Common myeloid progenitor, CD34-positive (primary cell): ENCODE results near the gene IGFLR1.
A peak's percentile ranks its signal among the peaks of the same experiment; 100 is the strongest.

Source experiments
- CTCF ChIA-PET: fragments of 350-600 bp; sonication (Branson Sonifier 250); formaldehyde crosslinking; loops from one replicate; lab custom pipeline; 2021; ENCODE audit warnings: antibody characterized with exemption; lab: Charles Lee
- POLR2A ChIA-PET: fragments of 350-600 bp; sonication (Branson Sonifier 250); formaldehyde crosslinking; loops from one replicate; lab custom pipeline; 2021; ENCODE audit warnings: antibody characterized with exemption; lab: Charles Lee
- DNase-seq, 3 donors: peaks; one replicate each; pipeline versions ENCODE4 v3.0.0 to v3.0.0-alpha.2; 2013
- H3K27ac ChIP-seq, 2 experiments: 1 replicate in 1 of 2; 2 replicates in 1 of 2; pipeline ENCODE4 v1.7.0; 2013; ENCODE audit warnings: inconsistent platforms in 2 of 2, low read length in 2 of 2, mild to moderate bottlenecking in 2 of 2, low read depth in 1 of 2, moderate library complexity in 1 of 2; ENCODE audit not compliant: severe bottlenecking in 2 of 2, insufficient read depth in 1 of 2, poor library complexity in 1 of 2
- H3K27me3 ChIP-seq, 5 experiments: replicated peaks in 2 of 5; 1 replicate in 3 of 5; 2 replicates in 2 of 5; pipeline versions ENCODE4 v1.6.1 to v1.7.0; 2013; ENCODE audit warnings: low read length in 4 of 5, mild to moderate bottlenecking in 2 of 5, moderate library complexity in 2 of 5, inconsistent platforms in 1 of 5; ENCODE audit not compliant: insufficient read depth in 5 of 5, control insufficient read depth in 4 of 5
- H3K36me3 ChIP-seq, 4 experiments: 1 replicate in 2 of 4; 2 replicates in 2 of 4; pipeline versions ENCODE4 v1.6.1 to v1.7.0; 2013; ENCODE audit warnings: low read length in 3 of 4, control low read depth in 1 of 4, mild to moderate bottlenecking in 1 of 4; ENCODE audit not compliant: control insufficient read depth in 4 of 4, insufficient read depth in 4 of 4
- H3K4me1 ChIP-seq, 4 experiments: 1 replicate in 3 of 4; 2 replicates in 1 of 4; pipeline versions ENCODE4 v1.6.1 to v1.7.1; 2013; ENCODE audit warnings: low read length in 3 of 4, mild to moderate bottlenecking in 3 of 4, control low read depth in 1 of 4, inconsistent platforms in 1 of 4, moderate library complexity in 1 of 4; ENCODE audit not compliant: control insufficient read depth in 4 of 4, insufficient read depth in 4 of 4; ENCODE audit errors: control extremely low read depth in 1 of 4
- H3K4me3 ChIP-seq, 7 experiments: 1 replicate in 4 of 7; 2 replicates in 3 of 7; pipeline versions ENCODE4 v1.5.1 to v1.7.0; 2013; ENCODE audit warnings: mild to moderate bottlenecking in 7 of 7, low read length in 6 of 7, moderate library complexity in 6 of 7, inconsistent platforms in 2 of 7, low read depth in 2 of 7, control low read depth in 1 of 7; ENCODE audit not compliant: insufficient read depth in 4 of 7, control insufficient read depth in 1 of 7; ENCODE audit errors: extremely low read depth in 1 of 7
- H3K9me3 ChIP-seq, 5 experiments: 1 replicate in 4 of 5; 2 replicates in 1 of 5; pipeline versions ENCODE4 v1.6.1 to v1.7.1; 2013; ENCODE audit warnings: low read length in 4 of 5, mild to moderate bottlenecking in 2 of 5, inconsistent platforms in 1 of 5, low read depth in 1 of 5, moderate library complexity in 1 of 5; ENCODE audit not compliant: control insufficient read depth in 4 of 5, insufficient read depth in 2 of 5; ENCODE audit errors: control extremely low read depth in 1 of 5
- WGBS: methylation state at CpG from one replicate; pipeline ENCODE4 v1.1.5; 2013; ENCODE audit not compliant: insufficient coverage; 5-methylcytosine and 5-hydroxymethylcytosine counted together

The IGFLR1 gene

GRCh38 chr19:35713904-35714495 is 28.3 kb downstream of the IGFLR1 start:
- H3K9me3 ChIP-seq: no peaks in the 10 kb centered on the region
- 81% methylated on average over 8 of the region's 12 CpGs for WGBS
- H3K27me3 ChIP-seq: no peaks in the 10 kb centered on the region
- POLR2A ChIA-PET: no interaction called here
- H3K27ac ChIP-seq: no peak overlapping the region
- peak; percentile 47 to 51 (median 51) for DNase-seq
- H3K4me1 ChIP-seq: peaks cover 0 to 37% (median 28%) of the 10 kb centered on the region in 4 experiments
- H3K4me3 ChIP-seq: no peak overlapping the region
- CTCF ChIA-PET: interaction anchor here (0.5 to 5.4 kb wide), 6 partner anchors 11 to 699 kb away, joined by 3 to 43 read pairs (median 4); partner anchors contain the start of genes PSENEN and U2AF1L4
- H3K36me3 ChIP-seq: no peaks in the 10 kb centered on the region

- Histone ChIP-seq H3K4me1 (peaks cover 0 to 32% (median 23%) of the 10 kb centered on the region in 4 experiments), H3K36me3 (no peaks in the 10 kb centered on the region), H3K27me3 (no peaks in the 10 kb centered on the region), H3K4me3 (no peak overlapping the region), H3K27ac (no peak overlapping the region), H3K9me3 (no peaks in the 10 kb centered on the region)
- 85% methylated on average over 1 of the region's 2 CpGs for WGBS
- CTCF ChIA-PET: interaction anchor here (1.1 to 5.4 kb wide), 4 partner anchors 11 to 27 kb away, joined by 3 to 43 read pairs (median 7); no protein-coding TSS in a partner anchor
- DNase-seq: no peak
- POLR2A ChIA-PET: no interaction called here
These were observed 28.8 kb downstream of the IGFLR1 start for GRCh38 chr19:35713506-35713850.

GRCh38 chr19:35712567-35713505 is 29.4 kb downstream of the IGFLR1 start:
- Histone ChIP-seq H3K27ac (no peak overlapping the region), H3K36me3 (no peaks in the 10 kb centered on the region), H3K27me3 (no peaks in the 10 kb centered on the region), H3K4me1 (peaks cover 0 to 31% (median 21%) of the 10 kb centered on the region in 4 experiments), H3K9me3 (no peaks in the 10 kb centered on the region), H3K4me3 (no peak overlapping the region)
- POLR2A ChIA-PET: no interaction called here
- DNase-seq: no peak
- WGBS: 97% methylated on average over 6 of the region's 11 CpGs
- CTCF ChIA-PET: interaction anchor here (1.6 to 5.4 kb wide), 3 partner anchors 10 to 26 kb away, joined by 4 to 43 read pairs (median 10); no protein-coding TSS in a partner anchor

- no peaks in the 10 kb centered on the region for H3K36me3 ChIP-seq
- H3K4me1 ChIP-seq: peaks cover 0 to 19% (median 12%) of the 10 kb centered on the region in 4 experiments
- CTCF ChIA-PET: interaction anchor here (0.6 to 5.4 kb wide), 5 partner anchors 8 to 108 kb away, joined by 3 to 43 read pairs (median 4); no protein-coding TSS in a partner anchor
- H3K27me3 ChIP-seq: no peaks in the 10 kb centered on the region
- H3K9me3 ChIP-seq: no peaks in the 10 kb centered on the region
- H3K4me3 ChIP-seq: no peak overlapping the region
- WGBS: 75% methylated on average over 6 of the region's 13 CpGs
- no peak overlapping the region for H3K27ac ChIP-seq
- DNase-seq: no peak
- POLR2A ChIA-PET: no interaction called here
These were observed 31.2 kb downstream of the IGFLR1 start for GRCh38 chr19:35710784-35711723.

- POLR2A ChIA-PET: interaction anchor here (0.5 kb wide), 1 partner anchor 16 kb away, joined by 3 read pairs; no protein-coding TSS in a partner anchor
- no peak for DNase-seq
- Histone ChIP-seq H3K36me3 (no peaks in the 10 kb centered on the region), H3K27me3 (peaks cover 0 to 12% (median 3%) of the 10 kb centered on the region in 5 experiments), H3K27ac (no peak overlapping the region), H3K9me3 (no peaks in the 10 kb centered on the region), H3K4me3 (no peak overlapping the region), H3K4me1 (no peaks in the 10 kb centered on the region)
- CTCF ChIA-PET: interaction anchor here (1.2 kb wide), 1 partner anchor 16 kb away, joined by 3 read pairs; no protein-coding TSS in a partner anchor
- 100% methylated on average over 1 of the region's 1 CpG for WGBS
These were observed 33.9 kb downstream of the IGFLR1 start for GRCh38 chr19:35708391-35708790.

GRCh38 chr19:35704218-35704617 is 38.0 kb downstream of the IGFLR1 start, which contains the start of gene ZBTB32:
TSS of gene ZBTB32 (plus strand) at chr19:35704558. CDS start at chr19:35714627, 10,069 bp downstream.
- 43% methylated on average over 24 of the region's 24 CpGs for WGBS
- peak in 2 of 3 donors; percentile 66 to 68 for DNase-seq
- Histone ChIP-seq H3K27me3 (peaks cover 0 to 18% (median 5%) of the 10 kb centered on the region in 5 experiments), H3K4me1 (peaks cover 0 to 12% (median 10%) of the 10 kb centered on the region in 4 experiments), H3K4me3 (no peak within 1 kb of the TSS), H3K36me3 (no peaks in the 10 kb centered on the region), H3K9me3 (no peaks in the 10 kb centered on the region), H3K27ac (no peak within 1 kb of the TSS)
- CTCF ChIA-PET: interaction anchor here (1.9 to 2.6 kb wide), 2 partner anchors 9 to 11 kb away, joined by 6 read pairs; no protein-coding TSS in a partner anchor
- POLR2A ChIA-PET: no interaction called here
